Neuronal stem cell (in vitro differentiated cells): ENCODE results near the gene TBC1D14.

Source experiments
- DNase-seq: peaks from one replicate; pipeline ENCODE4 v3.0.0-alpha.2; 2013; ENCODE audit warnings: low spot score
- H2AFZ ChIP-seq: one replicate; pipeline ENCODE4 v1.6.1; 2013; ENCODE audit warnings: mild to moderate bottlenecking, low read length, inconsistent platforms
- H2AK5ac ChIP-seq: 2 replicates; pipeline ENCODE4 v1.6.1; 2013; ENCODE audit warnings: low read depth, mild to moderate bottlenecking, inconsistent platforms, low read length, moderate library complexity, mixed read lengths
- H2BK120ac ChIP-seq: 2 replicates; pipeline ENCODE4 v1.6.1; 2013; ENCODE audit warnings: low read depth, mild to moderate bottlenecking, inconsistent platforms, low read length, moderate library complexity, mixed read lengths
- H2BK12ac ChIP-seq: one replicate; pipeline ENCODE4 v1.6.1; 2013; ENCODE audit warnings: low read length, inconsistent platforms
- H2BK15ac ChIP-seq: 2 replicates; pipeline ENCODE4 v1.6.1; 2013; ENCODE audit warnings: mild to moderate bottlenecking, low read length, inconsistent platforms, mixed read lengths
- H2BK5ac ChIP-seq: one replicate; pipeline ENCODE4 v1.6.1; 2013; ENCODE audit warnings: inconsistent platforms, mild to moderate bottlenecking, low read length, moderate library complexity
- H3K14ac ChIP-seq: one replicate; pipeline ENCODE4 v1.6.1; 2013; ENCODE audit warnings: low read length, inconsistent platforms
- H3K18ac ChIP-seq: 2 replicates; pipeline ENCODE4 v1.6.1; 2013; ENCODE audit warnings: low read length, inconsistent platforms
- H3K23ac ChIP-seq: 2 replicates; pipeline ENCODE4 v1.6.1; 2013; ENCODE audit warnings: low read depth, mild to moderate bottlenecking, mixed read lengths, low read length, inconsistent platforms; ENCODE audit not compliant: poor library complexity
- H3K27ac ChIP-seq: replicated peaks from 3 replicates; pipeline ENCODE4 v1.5.1; 2013; ENCODE audit warnings: low read length, inconsistent platforms
- H3K27me3 ChIP-seq, 3 experiments: 2 replicates each; pipeline ENCODE4 v1.6.1; 2013; ENCODE audit warnings: low read length in 3 of 3, mild to moderate bottlenecking in 2 of 3, inconsistent platforms in 1 of 3, low read depth in 1 of 3, mixed read lengths in 1 of 3, moderate library complexity in 1 of 3; ENCODE audit not compliant: control insufficient read depth in 3 of 3, insufficient read depth in 3 of 3
- H3K36me3 ChIP-seq, 2 donors: replicated peaks in 1 of 2; 2 replicates each; pipeline ENCODE4 v1.6.1; 2013; ENCODE audit warnings: low read length in 2 of 2; ENCODE audit not compliant: control insufficient read depth in 2 of 2, insufficient read depth in 2 of 2
- H3K4ac ChIP-seq: 2 replicates; pipeline ENCODE4 v1.6.1; 2013; ENCODE audit warnings: inconsistent platforms, mild to moderate bottlenecking, low read length, moderate library complexity
- H3K4me1 ChIP-seq, 2 donors: 1 replicate in 1 of 2; 2 replicates in 1 of 2; pipeline ENCODE4 v1.6.1; 2013; ENCODE audit warnings: low read length in 2 of 2, low read depth in 1 of 2; ENCODE audit not compliant: control insufficient read depth in 2 of 2, insufficient read depth in 1 of 2
- H3K4me2 ChIP-seq: one replicate; pipeline ENCODE4 v1.6.1; 2013; ENCODE audit warnings: mild to moderate bottlenecking, low read length, inconsistent platforms; ENCODE audit not compliant: insufficient read depth, poor library complexity, severe bottlenecking
- H3K4me3 ChIP-seq, 2 donors: 2 replicates each; pipeline ENCODE4 v1.5.1; 2013; ENCODE audit warnings: low read length in 2 of 2, mild to moderate bottlenecking in 2 of 2, inconsistent platforms in 1 of 2, moderate library complexity in 1 of 2
- H3K79me1 ChIP-seq: one replicate; pipeline ENCODE4 v1.6.1; 2013; ENCODE audit warnings: low read depth, mild to moderate bottlenecking, inconsistent platforms, low read length, moderate library complexity
- H3K9ac ChIP-seq: one replicate; pipeline ENCODE4 v1.6.1; 2013; ENCODE audit warnings: mild to moderate bottlenecking, low read depth, low read length, inconsistent platforms; ENCODE audit not compliant: poor library complexity
- H3K9me3 ChIP-seq, 2 donors: replicated peaks in 1 of 2; 2 replicates each; pipeline versions ENCODE3 to v1.6.1; 2013; ENCODE audit warnings: low read length in 2 of 2, mild to moderate bottlenecking in 2 of 2, inconsistent platforms in 1 of 2, low read depth in 1 of 2, mixed read lengths in 1 of 2, moderate library complexity in 1 of 2; ENCODE audit not compliant: control insufficient read depth in 2 of 2, insufficient read depth in 1 of 2
- H4K8ac ChIP-seq: one replicate; pipeline ENCODE4 v1.6.1; 2013; ENCODE audit warnings: low read depth, mild to moderate bottlenecking, inconsistent platforms, low read length, moderate library complexity
- H4K91ac ChIP-seq: one replicate; pipeline ENCODE4 v1.6.1; 2013; ENCODE audit warnings: low read length, low read depth, mild to moderate bottlenecking, inconsistent platforms; ENCODE audit not compliant: poor library complexity
- WGBS, 2 donors: extraction: QIAGEN DNeasy Blood & Tissue Kit; methylation state at CpG; one replicate each; pipeline ENCODE4 v1.1.7; 2013; ENCODE audit warnings: missing lambda C conversion rate in 2 of 2, mixed read lengths in 1 of 2; ENCODE audit not compliant: insufficient read length in 2 of 2, insufficient replicate concordance in 1 of 2; ENCODE audit errors: extremely low coverage in 2 of 2; 5-methylcytosine and 5-hydroxymethylcytosine counted together

TBC1D14 gene

GRCh38 chr4:7043284-7044136, 133.9 kb downstream of the TBC1D14 start, which contains the start of gene TADA2B:
Gene TADA2B (plus strand): TSS chr4:7043372. CDS start chr4:7043580, 208 bp downstream.
- H3K9me3 ChIP-seq = no peaks in the 10 kb centered on the region
- H4K8ac ChIP-seq = peak within 1 kb of the TSS; percentile 32
- H2AFZ ChIP-seq = peak within 1 kb of the TSS; percentile 95
- peak within 1 kb of the TSS; percentile 99 for H3K9ac ChIP-seq
- H3K27me3 ChIP-seq = peaks cover 0 to 13% (median 2%) of the 10 kb centered on the region in 3 experiments
- H2BK15ac ChIP-seq = peak within 1 kb of the TSS; percentile 71
- peak within 1 kb of the TSS; percentile 99 to 100 for H3K4me3 ChIP-seq
- peak within 1 kb of the TSS; percentile 53 for H2BK12ac ChIP-seq
- H3K4me1 ChIP-seq = peaks cover 17 to 24% of the 10 kb centered on the region in 2 donors
- no peak for DNase-seq
- no peak within 1 kb of the TSS for H2BK120ac ChIP-seq
- peak within 1 kb of the TSS; percentile 98 for H3K4me2 ChIP-seq
- peak within 1 kb of the TSS; percentile 99 for H3K23ac ChIP-seq
- H2BK5ac ChIP-seq = peak within 1 kb of the TSS; percentile 73
- H3K27ac ChIP-seq = no peak within 1 kb of the TSS
- WGBS, 2 donors = no CpG with 5 or more reads among the region's 119 CpGs
- no peak within 1 kb of the TSS for H4K91ac ChIP-seq
- peak within 1 kb of the TSS; percentile 80 for H2AK5ac ChIP-seq
- no peak within 1 kb of the TSS for H3K4ac ChIP-seq
- H3K36me3 ChIP-seq = peaks cover 0 to 12% of the 10 kb centered on the region in 2 donors
- peaks cover 24% of the 10 kb centered on the region for H3K79me1 ChIP-seq
- peak within 1 kb of the TSS; percentile 97 for H3K18ac ChIP-seq
- peak within 1 kb of the TSS; percentile 97 for H3K14ac ChIP-seq

- no peak overlapping the region for H3K4ac ChIP-seq
- H3K36me3 ChIP-seq = peaks cover 0 to 16% of the 10 kb centered on the region in 2 donors
- H4K91ac ChIP-seq = no peak overlapping the region
- H2AK5ac ChIP-seq = peak overlapping the region; percentile 80
- no CpG with 5 or more reads among the region's 29 CpGs for WGBS, 2 donors
- H3K4me3 ChIP-seq = peak overlapping the region; percentile 99 to 100
- peaks cover 17 to 24% of the 10 kb centered on the region in 2 donors for H3K4me1 ChIP-seq
- peak overlapping the region; percentile 99 for H3K23ac ChIP-seq
- H3K18ac ChIP-seq = no peak overlapping the region
- no peak overlapping the region for H2BK5ac ChIP-seq
- peaks cover 24% of the 10 kb centered on the region for H3K79me1 ChIP-seq
- peak overlapping the region; percentile 87 for H2AFZ ChIP-seq
- DNase-seq = no peak
- peak overlapping the region; percentile 89 for H3K4me2 ChIP-seq
- no peak overlapping the region for H4K8ac ChIP-seq
- H2BK12ac ChIP-seq = no peak overlapping the region
- H3K14ac ChIP-seq = peak overlapping the region; percentile 97
- H3K27ac ChIP-seq = no peak overlapping the region
- H2BK120ac ChIP-seq = no peak overlapping the region
- peak overlapping the region; percentile 71 for H2BK15ac ChIP-seq
- H3K27me3 ChIP-seq = peaks cover 0 to 13% (median 2%) of the 10 kb centered on the region in 3 experiments
- no peaks in the 10 kb centered on the region for H3K9me3 ChIP-seq
- H3K9ac ChIP-seq = peak overlapping the region; percentile 99
Observed at GRCh38 chr4:7044137-7044930, 134.7 kb downstream of the TBC1D14 start.

- no peak overlapping the region for H3K9ac ChIP-seq
- WGBS, 2 donors = no CpG with 5 or more reads among the region's 8 CpGs
Observed at GRCh38 chr4:7045553-7045952, 135.9 kb downstream of the TBC1D14 start.

More at GRCh38 chr4:7045553-7045952, 135.9 kb downstream of the TBC1D14 start:
- Histone ChIP-seq H2AFZ (no peak overlapping the region), H3K18ac (no peak overlapping the region), H3K23ac (peak overlapping the region; percentile 39), H2AK5ac (no peak overlapping the region), H3K4me1 (peaks cover 17 to 24% of the 10 kb centered on the region in 2 donors), H3K14ac (no peak overlapping the region), H3K4me3 (no peak overlapping the region), H2BK120ac (no peak overlapping the region), H2BK12ac (no peak overlapping the region), H3K4ac (no peak overlapping the region), H3K9me3 (no peaks in the 10 kb centered on the region), H3K27me3 (peaks cover 0 to 13% (median 2%) of the 10 kb centered on the region in 3 experiments), H3K4me2 (no peak overlapping the region), H3K36me3 (peaks cover 0 to 16% of the 10 kb centered on the region in 2 donors), H4K8ac (no peak overlapping the region), H3K27ac (no peak overlapping the region), H2BK15ac (no peak overlapping the region), H3K79me1 (peaks cover 28% of the 10 kb centered on the region), H2BK5ac (peak overlapping the region; percentile 47), H4K91ac (no peak overlapping the region)
- DNase-seq = no peak
